ENCODE results near the gene CD151. TPM values are rescaled to one million over a fixed set of nuclear protein-coding genes. Genes with fewer than 3 reads are reported as not detected.

The CD151 gene
- total RNA-seq, 1 experiment from 2014 or later = 115 TPM

- TF ChIP-seq JAZF1 (CRISPR knock-in tag; IDR thresholded peaks at IDR 0.05) (no peak), USF1 (CRISPR knock-in tag; IDR thresholded peaks at IDR 0.05) (no peak), ZNF317 (CRISPR knock-in tag; IDR thresholded peaks at IDR 0.05; ENCODE audit: borderline replicate concordance, low read depth) (no peak)
- Mint-ChIP-seq H3K4me3 (no peak overlapping the region), H3K27me3 (ENCODE audit: low read depth) (peaks cover 3% of the 10 kb centered on the region), H3K36me3 (peaks cover 21% of the 10 kb centered on the region), H3K4me1 (no peaks in the 10 kb centered on the region), H3K27ac (no peak overlapping the region), H3K9me3 (no peaks in the 10 kb centered on the region)
- DNase-seq (ENCODE audit: low spot score) = no peak
- no peak for ATAC-seq
- POLR2A ChIA-PET = interaction anchor here (2.4 kb wide), 1 partner anchor 11 kb away, joined by 8 read pairs; no protein-coding TSS in a partner anchor
- CTCF ChIA-PET = interaction anchor here (1.1 kb wide), 2 partner anchors 23 to 25 kb away, joined by 3 to 5 read pairs; no protein-coding TSS in a partner anchor
These were observed 41.0 kb downstream of the CD151 start for GRCh38 chr11:873706-874105.

- ChIA-PET CTCF (interaction anchor here (1.3 to 1.7 kb wide), 2 partner anchors 23 to 27 kb away, joined by 4 read pairs; no protein-coding TSS in a partner anchor), POLR2A (no interaction called here)
- TF ChIP-seq FOXP4 (CRISPR knock-in tag; IDR thresholded peaks at IDR 0.05) (no peak), PREB (CRISPR knock-in tag; IDR thresholded peaks at IDR 0.05; ENCODE audit: borderline replicate concordance) (no peak), NFE2L1 (CRISPR knock-in tag; IDR thresholded peaks at IDR 0.05) (no peak), ZNF317 (CRISPR knock-in tag; IDR thresholded peaks at IDR 0.05; ENCODE audit: borderline replicate concordance, low read depth) (no peak), NR1H2 (CRISPR knock-in tag; IDR thresholded peaks at IDR 0.05) (no peak), ZNF425 (CRISPR knock-in tag; conservative IDR thresholded peaks at IDR 0.05) (no peak), CREM (CRISPR knock-in tag; IDR thresholded peaks at IDR 0.05) (no peak), GTF2I (CRISPR knock-in tag; conservative IDR thresholded peaks at IDR 0.05) (no peak), E2F5 (CRISPR knock-in tag; IDR thresholded peaks at IDR 0.05) (no peak), FOXK1 (CRISPR knock-in tag; IDR thresholded peaks at IDR 0.05) (no peak), ATF3 (CRISPR knock-in tag; conservative IDR thresholded peaks at IDR 0.05) (no peak), JUN (CRISPR knock-in tag; IDR thresholded peaks at IDR 0.05) (no peak), GRHL2 (CRISPR knock-in tag; IDR thresholded peaks at IDR 0.05; ENCODE audit: insufficient replicate concordance, severe bottlenecking) (no peak), ARID4B (CRISPR knock-in tag; IDR thresholded peaks at IDR 0.05; ENCODE audit: borderline replicate concordance) (no peak), ZMAT4 (CRISPR knock-in tag; IDR thresholded peaks at IDR 0.05) (no peak), IRF2 (CRISPR knock-in tag; IDR thresholded peaks at IDR 0.05; ENCODE audit: borderline replicate concordance, low read depth) (no peak), SOX15 (CRISPR knock-in tag; IDR thresholded peaks at IDR 0.05) (no peak)
- no peaks in the 10 kb centered on the region for H3K9me3 Mint-ChIP-seq
- H3K27me3 Mint-ChIP-seq (ENCODE audit: low read depth) = peaks cover 3% of the 10 kb centered on the region
- H3K36me3 Mint-ChIP-seq = peaks cover 26% of the 10 kb centered on the region
- H3K27ac Mint-ChIP-seq = no peak overlapping the region
- H3K4me1 Mint-ChIP-seq = no peaks in the 10 kb centered on the region
- DNase-seq (ENCODE audit: low spot score) (no peak), ATAC-seq (no peak)
- H3K4me3 Mint-ChIP-seq = no peak overlapping the region
These were observed 42.5 kb downstream of the CD151 start for GRCh38 chr11:875203-875602.

Data from WTC11 (cell line).